GM12864 (cell line): Measurements from ENCODE around the gene ZMYND11.

ENCODE experiments used
- DNase-seq: peaks from one replicate; pipeline ENCODE4 v3.0.0-alpha.2; 2011; ENCODE audit warnings: low read depth
- H3K4me3 ChIP-seq: 2 replicates; pipeline ENCODE4 v1.5.1; 2011; ENCODE audit warnings: mild to moderate bottlenecking, low read depth, low read length, control low read depth
- CTCF ChIP-seq: IDR thresholded peaks from 2 replicates; pipeline ENCODE4 v1.5.1; 2011; ENCODE audit warnings: low read depth, mild to moderate bottlenecking, moderate library complexity, low read length, control low read depth, inconsistent platforms; ENCODE audit errors: missing control alignments

ZMYND11 gene

GRCh38 chr10:228366-228765 is 93.1 kb downstream of the ZMYND11 start:
- no peak for DNase-seq
- no peak overlapping the region for H3K4me3 ChIP-seq
- no peak for TF ChIP-seq CTCF

- no peak overlapping the region for H3K4me3 ChIP-seq
- TF ChIP-seq CTCF = peak; percentile 36
- no peak for DNase-seq
Observed at GRCh38 chr10:230758-231157, 95.5 kb downstream of the ZMYND11 start.

- TF ChIP-seq CTCF = no peak
- DNase-seq = no peak
- H3K4me3 ChIP-seq = no peak overlapping the region
Observed at GRCh38 chr10:232061-232460, 96.8 kb downstream of the ZMYND11 start.

- DNase-seq = no peak
- H3K4me3 ChIP-seq = no peak overlapping the region
- TF ChIP-seq CTCF = no peak
Observed at GRCh38 chr10:232878-233277, 97.6 kb downstream of the ZMYND11 start.

GRCh38 chr10:234708-235406 is 99.6 kb downstream of the ZMYND11 start:
- DNase-seq = no peak
- H3K4me3 ChIP-seq = no peak overlapping the region
- no peak for TF ChIP-seq CTCF

GRCh38 chr10:235915-236314 is 100.7 kb downstream of the ZMYND11 start:
- TF ChIP-seq CTCF = no peak
- no peak overlapping the region for H3K4me3 ChIP-seq
- DNase-seq = no peak

- no peak overlapping the region for H3K4me3 ChIP-seq
- TF ChIP-seq CTCF = no peak
- DNase-seq = no peak
Observed at GRCh38 chr10:239109-239508, 103.9 kb downstream of the ZMYND11 start.
